ENCODE results near the gene THSD1.

DNA sequence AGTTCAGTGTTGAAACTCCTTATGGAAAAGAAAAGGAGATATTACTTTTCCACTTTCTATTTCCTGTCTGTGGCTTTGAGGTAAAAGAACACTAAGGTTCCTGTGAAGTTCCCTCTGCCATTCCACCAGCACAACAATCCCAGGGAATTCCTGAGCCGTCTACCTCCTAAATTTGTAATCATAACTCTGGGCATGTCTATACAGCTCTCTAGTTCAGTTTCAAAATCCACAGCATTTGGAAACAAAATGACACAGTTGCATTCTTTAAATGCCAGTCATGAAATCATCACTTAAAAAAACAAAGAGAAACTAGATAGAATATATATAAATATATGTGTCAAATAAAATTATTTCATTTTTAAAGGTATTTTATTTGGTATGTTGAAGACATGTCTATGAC, 9.0 kb upstream of the THSD1 start:
- TF ChIP-seq, protein P1, sequence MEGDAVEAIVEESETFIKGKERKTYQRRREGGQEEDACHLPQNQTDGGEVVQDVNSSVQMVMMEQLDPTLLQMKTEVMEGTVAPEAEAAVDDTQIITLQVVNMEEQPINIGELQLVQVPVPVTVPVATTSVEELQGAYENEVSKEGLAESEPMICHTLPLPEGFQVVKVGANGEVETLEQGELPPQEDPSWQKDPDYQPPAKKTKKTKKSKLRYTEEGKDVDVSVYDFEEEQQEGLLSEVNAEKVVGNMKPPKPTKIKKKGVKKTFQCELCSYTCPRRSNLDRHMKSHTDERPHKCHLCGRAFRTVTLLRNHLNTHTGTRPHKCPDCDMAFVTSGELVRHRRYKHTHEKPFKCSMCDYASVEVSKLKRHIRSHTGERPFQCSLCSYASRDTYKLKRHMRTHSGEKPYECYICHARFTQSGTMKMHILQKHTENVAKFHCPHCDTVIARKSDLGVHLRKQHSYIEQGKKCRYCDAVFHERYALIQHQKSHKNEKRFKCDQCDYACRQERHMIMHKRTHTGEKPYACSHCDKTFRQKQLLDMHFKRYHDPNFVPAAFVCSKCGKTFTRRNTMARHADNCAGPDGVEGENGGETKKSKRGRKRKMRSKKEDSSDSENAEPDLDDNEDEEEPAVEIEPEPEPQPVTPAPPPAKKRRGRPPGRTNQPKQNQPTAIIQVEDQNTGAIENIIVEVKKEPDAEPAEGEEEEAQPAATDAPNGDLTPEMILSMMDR (IDR thresholded peaks at IDR 0.05; ENCODE audit: insufficient read depth, low read depth, low read length): no peak
- TF ChIP-seq EZH2 (IDR thresholded peaks at IDR 0.05; ENCODE audit: insufficient read depth, low read length): no peak

All from astrocyte (in vitro differentiated cells and primary cell).